AG09309 (cell line): ENCODE results near the gene SLCO3A1.

ENCODE experiments used
- DNase-seq: peaks from one replicate; pipeline ENCODE4 v3.0.0-alpha.2; 2010; ENCODE audit warnings: low read depth
- H3K4me3 ChIP-seq: 2 replicates; pipeline ENCODE4 v1.5.1; 2011; ENCODE audit warnings: mild to moderate bottlenecking, low read depth, low read length, moderate library complexity; ENCODE audit not compliant: control insufficient read depth
- TF ChIP-seq, protein P1 (sequence below): IDR thresholded peaks from 2 replicates; pipeline ENCODE4 v1.5.1; 2011; ENCODE audit warnings: mild to moderate bottlenecking, low read depth, low read length, inconsistent platforms; ENCODE audit not compliant: insufficient read depth, control insufficient read depth; ENCODE audit errors: missing control alignments

SLCO3A1 gene

GRCh38 chr15:91925794-91926193 is 72.3 kb downstream of the SLCO3A1 start:
- TF ChIP-seq, protein P1, sequence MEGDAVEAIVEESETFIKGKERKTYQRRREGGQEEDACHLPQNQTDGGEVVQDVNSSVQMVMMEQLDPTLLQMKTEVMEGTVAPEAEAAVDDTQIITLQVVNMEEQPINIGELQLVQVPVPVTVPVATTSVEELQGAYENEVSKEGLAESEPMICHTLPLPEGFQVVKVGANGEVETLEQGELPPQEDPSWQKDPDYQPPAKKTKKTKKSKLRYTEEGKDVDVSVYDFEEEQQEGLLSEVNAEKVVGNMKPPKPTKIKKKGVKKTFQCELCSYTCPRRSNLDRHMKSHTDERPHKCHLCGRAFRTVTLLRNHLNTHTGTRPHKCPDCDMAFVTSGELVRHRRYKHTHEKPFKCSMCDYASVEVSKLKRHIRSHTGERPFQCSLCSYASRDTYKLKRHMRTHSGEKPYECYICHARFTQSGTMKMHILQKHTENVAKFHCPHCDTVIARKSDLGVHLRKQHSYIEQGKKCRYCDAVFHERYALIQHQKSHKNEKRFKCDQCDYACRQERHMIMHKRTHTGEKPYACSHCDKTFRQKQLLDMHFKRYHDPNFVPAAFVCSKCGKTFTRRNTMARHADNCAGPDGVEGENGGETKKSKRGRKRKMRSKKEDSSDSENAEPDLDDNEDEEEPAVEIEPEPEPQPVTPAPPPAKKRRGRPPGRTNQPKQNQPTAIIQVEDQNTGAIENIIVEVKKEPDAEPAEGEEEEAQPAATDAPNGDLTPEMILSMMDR = no peak
- no peak for DNase-seq
- H3K4me3 ChIP-seq = no peak overlapping the region

DNA sequence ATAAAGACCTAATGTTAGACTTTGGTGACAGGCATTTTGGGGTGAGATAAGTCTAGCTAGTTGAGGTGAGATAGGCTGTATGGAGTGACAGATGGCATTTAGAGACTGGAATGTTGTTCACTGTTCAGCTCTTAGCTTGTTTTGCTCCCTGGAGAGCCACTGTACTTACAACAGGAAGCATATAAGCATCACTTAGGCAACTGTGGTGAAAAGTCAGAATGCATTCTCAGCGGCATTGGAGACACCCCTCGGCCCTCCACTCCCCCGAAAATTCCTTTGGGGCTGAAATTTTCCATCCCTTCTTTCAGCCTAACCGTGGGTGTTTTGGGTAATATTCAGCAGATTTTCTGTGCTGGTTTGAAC is 73.4 kb downstream of the SLCO3A1 start:
- TF ChIP-seq, protein P1 = no peak
- H3K4me3 ChIP-seq = no peak overlapping the region
- no peak for DNase-seq

- TF ChIP-seq, protein P1 = no peak
- no peak overlapping the region for H3K4me3 ChIP-seq
- DNase-seq = no peak
Measured at GRCh38 chr15:91927585-91927984, 74.1 kb downstream of the SLCO3A1 start.

DNA sequence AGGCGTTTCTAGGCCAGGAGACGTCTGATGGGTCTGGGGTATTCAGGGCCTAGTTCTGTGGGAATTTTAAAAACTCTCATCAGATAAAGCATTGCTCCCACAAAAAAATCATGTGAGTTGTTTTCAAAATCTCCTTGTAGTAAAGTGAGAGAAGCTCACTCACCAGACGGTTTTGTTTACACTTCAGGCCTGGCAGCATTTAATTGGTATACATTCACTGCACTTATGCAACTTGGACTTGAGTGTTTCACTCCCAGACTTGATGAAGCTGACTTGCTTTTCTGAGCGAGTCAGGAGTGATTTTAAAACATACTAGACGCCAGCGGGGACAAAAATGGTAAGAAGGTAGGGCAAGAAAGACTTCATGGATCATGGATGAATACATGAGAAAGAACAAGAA is 75.2 kb downstream of the SLCO3A1 start:
- no peak overlapping the region for H3K4me3 ChIP-seq
- TF ChIP-seq, protein P1 = no peak
- no peak for DNase-seq

GRCh38 chr15:91929509-91929908 is 76.0 kb downstream of the SLCO3A1 start:
- TF ChIP-seq, protein P1 = no peak
- DNase-seq = no peak

GRCh38 chr15:91930092-91930491 is 76.6 kb downstream of the SLCO3A1 start:
- DNase-seq = no peak
- H3K4me3 ChIP-seq = no peak overlapping the region
- TF ChIP-seq, protein P1 = no peak

More at GRCh38 chr15:91929509-91929908, 76.0 kb downstream of the SLCO3A1 start:
- H3K4me3 ChIP-seq = no peak overlapping the region
